GF-D8 (cell line): Measurements from ENCODE around the gene SPAG17.

Experiments used
- DNase-seq: peaks from one replicate; lab custom pipeline; 2025; lab: John Stamatoyannopoulos, UW

SPAG17 gene

GRCh38 chr1:118160806-118161205 lies 24.2 kb downstream of the SPAG17 start:
- DNase-seq = no peak

- DNase-seq = no peak
These were observed 25.5 kb downstream of the SPAG17 start for GRCh38 chr1:118159569-118159968.

DNA sequence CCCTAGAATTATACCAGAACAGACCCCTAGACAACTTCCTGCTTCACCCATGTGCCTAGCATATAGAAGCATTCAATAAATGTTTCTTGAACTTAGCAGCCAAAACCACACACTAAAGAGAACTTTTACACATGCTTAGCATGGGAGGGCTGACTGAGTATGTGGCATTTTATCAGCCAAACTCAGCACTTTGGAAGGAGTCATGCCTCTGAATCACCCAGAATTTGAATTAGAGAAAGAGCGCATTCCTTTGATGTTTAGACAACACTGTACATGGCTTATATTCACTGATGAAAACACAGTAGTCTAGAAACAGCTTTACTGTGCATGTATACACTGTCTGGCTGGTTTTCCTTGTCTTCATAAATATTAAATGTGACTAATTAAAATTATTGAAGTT lies 26.1 kb downstream of the SPAG17 start:
- DNase-seq = no peak

- DNase-seq = no peak
These were observed 27.5 kb downstream of the SPAG17 start for GRCh38 chr1:118157506-118157905.

- DNase-seq = no peak
These were observed 29.9 kb downstream of the SPAG17 start for GRCh38 chr1:118155106-118155505.

- no peak for DNase-seq
These were observed 30.8 kb downstream of the SPAG17 start for GRCh38 chr1:118154220-118154619.

- DNase-seq = no peak
These were observed 33.6 kb downstream of the SPAG17 start for GRCh38 chr1:118151312-118151937.

- no peak for DNase-seq
These were observed 35.2 kb downstream of the SPAG17 start for GRCh38 chr1:118149799-118150198.

GRCh38 chr1:118148034-118148433 lies 37.0 kb downstream of the SPAG17 start:
- peak; percentile 5 for DNase-seq

DNA sequence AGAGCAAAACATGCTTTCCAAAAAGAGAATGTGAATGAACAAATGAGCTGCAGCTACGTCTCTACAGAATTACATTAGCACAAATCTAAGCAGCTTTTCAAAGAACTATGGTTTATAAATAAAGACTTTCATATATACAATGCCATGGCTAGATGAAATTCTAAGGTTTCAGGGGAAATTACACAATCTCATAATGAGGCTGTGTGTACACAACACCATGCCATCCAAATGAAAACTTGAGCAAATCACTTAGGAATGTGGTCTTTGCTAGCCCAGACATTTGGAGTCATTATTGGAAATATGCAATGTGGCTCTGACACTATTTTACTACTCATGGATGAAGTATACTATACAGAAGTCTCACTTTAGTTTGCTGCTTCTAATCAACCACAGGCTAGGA lies 37.5 kb downstream of the SPAG17 start:
- DNase-seq = no peak

GRCh38 chr1:118145721-118146120 lies 39.3 kb downstream of the SPAG17 start:
- no peak for DNase-seq

DNA sequence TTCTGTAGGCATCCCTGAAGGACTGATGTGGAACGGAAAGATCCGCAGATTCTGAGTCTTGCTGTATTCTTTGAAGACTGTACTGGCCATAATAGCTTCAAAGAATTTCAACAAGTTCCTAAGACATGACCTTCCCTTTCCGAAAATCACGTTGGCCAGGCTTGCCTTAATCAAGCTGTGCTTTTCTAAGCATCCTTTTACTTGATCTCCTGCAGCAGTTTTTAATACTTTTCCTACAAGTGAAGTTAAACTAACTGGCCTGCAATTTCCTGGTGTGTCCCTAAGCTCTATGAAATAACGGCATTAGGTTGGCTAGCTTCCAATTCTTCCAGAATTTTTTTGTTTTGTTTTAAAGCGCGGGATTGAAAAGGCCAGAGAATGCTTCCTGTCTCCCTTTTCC lies 40.3 kb downstream of the SPAG17 start:
- no peak for DNase-seq

- no peak for DNase-seq
These were observed 41.2 kb downstream of the SPAG17 start for GRCh38 chr1:118143831-118144230.

DNA sequence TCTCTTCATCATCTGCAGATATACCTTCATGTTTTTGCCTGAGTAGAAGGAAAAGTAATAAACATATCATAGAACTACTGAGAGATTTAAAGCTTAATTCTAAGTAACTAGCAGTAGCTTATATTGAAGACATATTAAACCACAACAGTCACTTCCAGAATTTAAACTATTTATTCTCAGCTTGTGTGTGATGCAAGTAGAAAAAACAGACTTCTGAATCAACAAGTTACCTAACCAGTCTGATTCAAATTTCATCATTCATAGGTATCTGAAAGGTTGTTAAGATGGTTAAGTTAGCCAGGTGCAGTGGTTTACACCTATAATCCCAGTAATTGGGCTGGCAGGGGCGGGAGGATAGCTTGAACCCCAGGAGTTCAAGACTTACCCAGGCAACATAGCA lies 41.9 kb downstream of the SPAG17 start:
- DNase-seq = no peak

GRCh38 chr1:118142546-118142945 lies 42.5 kb downstream of the SPAG17 start:
- no peak for DNase-seq

DNA sequence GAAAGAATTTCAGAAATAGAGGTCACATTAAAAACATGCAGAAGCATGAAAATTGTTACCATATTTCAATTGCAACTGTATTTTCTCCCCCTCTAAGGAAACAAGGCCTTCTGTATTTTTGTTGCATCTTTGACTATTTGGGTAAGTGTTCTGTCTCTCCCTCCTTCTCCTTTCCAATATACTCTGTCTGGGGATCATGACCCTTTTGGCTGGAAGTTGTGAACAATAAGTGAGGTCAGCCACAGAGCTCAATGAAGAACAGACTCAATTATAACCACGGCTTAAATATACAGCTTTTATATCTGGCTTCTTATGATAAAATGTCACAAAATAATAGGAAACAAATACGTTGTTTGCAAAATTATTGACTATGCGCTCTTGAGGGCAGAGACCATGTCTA lies 47.1 kb downstream of the SPAG17 start:
- DNase-seq = no peak

GRCh38 chr1:118136187-118136941 lies 48.7 kb downstream of the SPAG17 start:
- no peak for DNase-seq

DNA sequence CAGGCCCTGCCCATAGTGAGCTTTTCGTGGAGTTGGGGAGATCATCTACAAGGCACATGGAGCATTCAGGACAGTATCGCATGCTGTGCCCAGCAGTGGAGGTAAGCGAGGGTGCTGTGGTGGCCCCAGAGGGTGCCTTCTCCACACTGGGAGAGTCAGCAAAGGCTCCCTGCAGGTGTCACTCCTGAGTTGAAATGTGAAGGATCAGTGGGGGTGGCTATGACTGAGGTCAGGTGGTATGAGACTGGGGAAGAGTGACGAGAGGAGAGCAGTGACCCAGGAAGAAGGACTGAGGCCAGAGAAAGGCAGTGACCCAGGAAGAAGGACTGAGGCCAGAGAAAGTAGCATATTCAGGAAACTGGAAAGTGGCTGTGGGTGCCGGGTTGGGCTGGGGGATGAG lies 53.0 kb downstream of the SPAG17 start:
- DNase-seq = no peak

- DNase-seq = no peak
These were observed 56.3 kb downstream of the SPAG17 start for GRCh38 chr1:118128761-118129160.

DNA sequence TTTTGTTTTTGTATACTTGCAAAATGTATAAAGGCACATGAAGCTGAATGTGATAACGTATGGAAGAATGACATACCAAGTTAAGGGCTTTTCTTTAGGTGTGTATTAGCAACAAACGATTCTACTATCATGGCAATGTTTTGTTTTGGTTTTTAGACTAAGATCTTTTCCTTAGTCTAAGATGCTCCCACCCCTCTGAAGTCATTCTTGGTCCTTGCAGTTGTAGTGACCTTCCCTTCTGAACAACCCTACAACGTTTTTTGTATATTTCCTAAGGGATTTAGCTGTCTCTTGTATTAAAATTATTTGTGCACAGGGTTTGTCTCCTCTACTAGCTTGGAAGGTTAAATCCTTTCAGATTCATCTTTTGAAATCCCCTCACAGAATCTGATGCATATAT lies 61.0 kb downstream of the SPAG17 start:
- DNase-seq = no peak

DNA sequence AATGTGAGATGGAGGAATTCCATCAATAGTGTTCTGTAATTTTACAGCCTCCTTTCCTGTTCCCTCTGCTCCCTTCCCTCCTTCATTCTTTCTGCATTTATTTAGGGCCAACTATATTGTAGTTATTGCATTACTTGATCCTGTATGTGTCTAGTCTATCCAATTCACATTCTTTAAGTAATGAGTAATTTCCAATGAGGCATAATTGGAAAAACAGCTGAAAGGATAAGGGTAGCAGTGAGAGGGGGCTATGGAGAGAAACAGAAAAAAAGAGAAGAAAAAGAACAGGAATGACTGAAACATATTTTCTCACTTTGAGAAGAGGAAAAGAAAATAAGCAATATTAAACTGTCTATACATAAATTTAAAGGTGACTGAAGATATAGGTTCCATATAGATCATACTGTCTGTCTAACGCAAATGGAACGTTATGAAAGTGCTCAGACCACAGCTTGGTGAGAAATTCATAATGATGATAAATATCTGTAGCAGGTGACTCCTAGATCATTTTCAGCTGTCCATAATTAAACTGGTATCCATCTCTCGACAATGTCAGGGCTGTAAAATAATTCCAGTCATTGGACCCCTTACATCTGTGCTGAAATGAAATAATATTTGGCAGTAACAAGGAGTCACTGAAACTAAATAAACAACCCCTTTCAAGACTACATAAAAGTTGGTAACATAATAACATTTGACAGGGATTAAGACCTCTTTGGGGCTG lies 61.8 kb downstream of the SPAG17 start:
- no peak for DNase-seq

DNA sequence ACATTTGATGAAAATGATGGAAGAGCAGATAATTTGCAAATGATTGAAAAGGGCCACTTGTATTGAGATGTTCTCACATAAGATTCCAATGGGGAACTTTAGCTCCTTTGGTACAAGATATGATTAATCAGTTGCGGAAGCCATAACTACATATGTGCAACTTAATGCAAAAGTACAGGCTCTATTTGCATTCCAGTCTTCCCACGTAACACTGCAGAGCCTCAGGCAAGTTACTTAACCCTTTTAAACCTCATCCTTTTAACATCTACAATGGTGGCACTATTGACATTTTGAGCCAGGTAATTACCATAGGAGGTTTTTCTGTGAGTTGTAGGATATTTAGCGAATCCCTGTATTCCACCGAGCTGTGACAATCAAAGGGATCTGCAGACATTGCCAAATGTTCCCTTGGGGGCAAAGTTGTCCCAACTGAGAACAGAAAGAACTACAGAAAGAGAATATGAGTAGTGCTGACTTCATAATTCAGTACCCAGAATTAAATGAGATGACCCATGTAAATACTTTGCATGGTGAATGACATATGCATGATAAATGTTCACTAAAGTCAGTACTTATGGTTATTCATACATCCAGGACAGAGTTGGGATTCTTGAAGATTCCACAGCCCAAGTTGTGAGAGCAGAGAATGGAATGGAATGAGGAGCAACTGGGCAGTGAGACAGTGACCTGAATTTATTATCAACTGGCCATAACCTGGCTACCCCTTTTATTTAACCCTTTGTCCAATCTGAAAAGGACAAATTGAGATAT lies 62.6 kb downstream of the SPAG17 start:
- no peak for DNase-seq
